IMR-90 (cell line): ENCODE measurements around the gene MTFR1L. TPM values are rescaled to one million over a fixed set of nuclear protein-coding genes. Genes with fewer than 3 reads are reported as not detected.

Source experiments
- ATAC-seq: fragments of 200-7000 bp; cut with Tn5 transposase; 2 replicates; pipeline ENCODE4 v1.9.1; 2020; ENCODE audit warnings: low read depth, mild to moderate bottlenecking, moderate library complexity
- BruUV-seq: library from RNA; stranded (reverse); fragments of 400-500 nt; replicated peaks from 2 replicates; lab custom pipeline; 2021; lab: Mats Ljungman, UMichigan
- CTCF ChIA-PET: fragments of 300-600 bp; formaldehyde crosslinking; extraction: SDS; loops from one replicate; lab custom pipeline; 2021; ENCODE audit warnings: antibody characterized with exemption; lab: Yijun Ruan, JAX
- POLR2A ChIA-PET: fragments of 300-600 bp; sonication (Branson Sonifier 250); formaldehyde crosslinking; loops from one replicate; lab custom pipeline; 2022; ENCODE audit warnings: antibody characterized with exemption; ENCODE audit not compliant: unreplicated experiment; lab: Charles Lee
- DNase-seq: peaks from one replicate; pipeline ENCODE4 v3.0.0; 2013
- H2AFZ ChIP-seq: replicated peaks from 2 replicates; pipeline ENCODE3; 2013; ENCODE audit warnings: low read length, mild to moderate bottlenecking; ENCODE audit not compliant: poor library complexity
- H2AK5ac ChIP-seq: 2 replicates; pipeline ENCODE4 v1.6.1; 2013; ENCODE audit warnings: low read depth, low read length, inconsistent platforms
- H2AK9ac ChIP-seq: replicated peaks from 2 replicates; pipeline ENCODE3; 2013; ENCODE audit warnings: mild to moderate bottlenecking, low read depth, low read length, moderate library complexity; ENCODE audit not compliant: poor library complexity
- H2BK120ac ChIP-seq: 2 replicates; pipeline ENCODE4 v1.6.1; 2013; ENCODE audit warnings: low read depth, low read length, inconsistent platforms
- H2BK15ac ChIP-seq: 3 replicates; pipeline ENCODE4 v1.6.1; 2013; ENCODE audit warnings: low read depth, low read length, inconsistent platforms
- H2BK20ac ChIP-seq: 2 replicates; pipeline ENCODE4 v1.6.1; 2013; ENCODE audit warnings: low read depth, mild to moderate bottlenecking, inconsistent platforms, low read length, moderate library complexity
- H2BK5ac ChIP-seq: 2 replicates; pipeline ENCODE4 v1.6.1; 2013; ENCODE audit warnings: mild to moderate bottlenecking, low read depth, low read length, inconsistent platforms; ENCODE audit not compliant: poor library complexity, severe bottlenecking
- H3K14ac ChIP-seq: replicated peaks from 2 replicates; pipeline ENCODE4 v1.6.1; 2013; ENCODE audit warnings: low read depth, low read length, inconsistent platforms
- H3K18ac ChIP-seq: 2 replicates; pipeline ENCODE4 v1.6.1; 2013; ENCODE audit warnings: low read depth, low read length, control low read depth
- H3K23ac ChIP-seq: 2 replicates; pipeline ENCODE4 v1.6.1; 2013; ENCODE audit warnings: low read depth, low read length, inconsistent platforms
- H3K27ac ChIP-seq: 2 replicates; pipeline ENCODE4 v1.5.1; 2013; ENCODE audit warnings: mild to moderate bottlenecking, control low read depth, low read length; ENCODE audit not compliant: insufficient read depth
- H3K27me3 ChIP-seq: 2 replicates; pipeline ENCODE4 v1.6.1; 2013; ENCODE audit warnings: low read length; ENCODE audit not compliant: control insufficient read depth, insufficient read depth
- H3K36me3 ChIP-seq: 2 replicates; pipeline ENCODE4 v1.6.1; 2013; ENCODE audit warnings: low read length, mixed read lengths; ENCODE audit not compliant: control insufficient read depth, insufficient read depth
- H3K4ac ChIP-seq: 2 replicates; pipeline ENCODE4 v1.6.1; 2013; ENCODE audit warnings: low read depth, low read length, inconsistent platforms
- H3K4me1 ChIP-seq: 2 replicates; pipeline ENCODE4 v1.6.1; 2013; ENCODE audit warnings: low read length, mixed read lengths; ENCODE audit not compliant: control insufficient read depth, insufficient read depth
- H3K4me2 ChIP-seq: 2 replicates; pipeline ENCODE4 v1.6.1; 2013; ENCODE audit warnings: low read depth, mild to moderate bottlenecking, control low read depth, low read length, moderate library complexity
- H3K4me3 ChIP-seq: 2 replicates; pipeline ENCODE4 v1.5.1; 2013; ENCODE audit warnings: low read depth, mild to moderate bottlenecking, control low read depth, low read length, moderate library complexity; ENCODE audit not compliant: insufficient read depth
- H3K56ac ChIP-seq: 2 replicates; pipeline ENCODE4 v1.6.1; 2013; ENCODE audit warnings: low read length, inconsistent platforms; ENCODE audit not compliant: insufficient read depth; ENCODE audit errors: extremely low read depth
- H3K79me1 ChIP-seq, 2 experiments: 2 replicates each; pipeline ENCODE4 v1.6.1; 2013; ENCODE audit warnings: low read length in 2 of 2, inconsistent platforms in 1 of 2, low read depth in 1 of 2
- H3K9ac ChIP-seq: 2 replicates; pipeline ENCODE4 v1.6.1; 2013; ENCODE audit warnings: low read depth, low read length, control low read depth
- H3K9me1 ChIP-seq: 2 replicates; pipeline ENCODE4 v1.6.1; 2013; ENCODE audit warnings: low read length, inconsistent platforms; ENCODE audit not compliant: insufficient read depth
- H3K9me3 ChIP-seq: 2 replicates; pipeline ENCODE4 v1.6.1; 2013; ENCODE audit warnings: low read length; ENCODE audit not compliant: control insufficient read depth, insufficient read depth
- H4K20me1 ChIP-seq: 2 replicates; pipeline ENCODE4 v1.6.1; 2013; ENCODE audit warnings: low read length, inconsistent platforms; ENCODE audit not compliant: insufficient read depth
- H4K5ac ChIP-seq: 2 replicates; pipeline ENCODE4 v1.6.1; 2013; ENCODE audit warnings: mild to moderate bottlenecking, low read depth, low read length, control low read depth
- H4K8ac ChIP-seq, 2 experiments: 2 replicates each; pipeline ENCODE4 v1.6.1; 2013; ENCODE audit warnings: low read depth in 2 of 2, low read length in 2 of 2, control low read depth in 1 of 2, inconsistent platforms in 1 of 2
- H4K91ac ChIP-seq: 2 replicates; pipeline ENCODE4 v1.6.1; 2013; ENCODE audit warnings: low read depth, low read length, inconsistent platforms; ENCODE audit not compliant: insufficient read depth
- BHLHE40 ChIP-seq: fragments of 150-350 bp; IDR thresholded peaks from 2 replicates; pipeline ENCODE4 v1.6.1; 2016; ENCODE audit warnings: mild to moderate bottlenecking, low read depth, low read length
- CEBPB ChIP-seq: IDR thresholded peaks from 2 replicates; pipeline ENCODE4 v1.6.1; 2012; ENCODE audit warnings: low read depth, low read length, improper control_type of control experiment
- CHD1 ChIP-seq: IDR thresholded peaks from 2 replicates; pipeline ENCODE4 v1.6.1; 2012; ENCODE audit warnings: low read depth, low read length, improper control_type of control experiment
- CTCF ChIP-seq: conservative IDR thresholded peaks from 2 replicates; pipeline ENCODE4 v1.5.1; 2012; ENCODE audit warnings: mild to moderate bottlenecking, low read depth, low read length, improper control_type of control experiment
- ELK1 ChIP-seq: fragments of 150-350 bp; IDR thresholded peaks from 2 replicates; pipeline ENCODE4 v1.6.1; 2016; ENCODE audit warnings: low read depth, mild to moderate bottlenecking, low read length, moderate library complexity, borderline replicate concordance
- FOS ChIP-seq: fragments of 150-350 bp; IDR thresholded peaks from 2 replicates; pipeline ENCODE4 v1.6.1; 2016; ENCODE audit warnings: low read depth, low read length
- MAFK ChIP-seq: IDR thresholded peaks from 2 replicates; pipeline ENCODE4 v1.6.1; 2012; ENCODE audit warnings: low read depth, low read length, improper control_type of control experiment
- MAZ ChIP-seq: IDR thresholded peaks from 2 replicates; pipeline ENCODE4 v1.6.1; 2012; ENCODE audit warnings: low read depth, mild to moderate bottlenecking, low read length, improper control_type of control experiment, moderate library complexity, borderline replicate concordance
- MXI1 ChIP-seq: IDR thresholded peaks from 2 replicates; pipeline ENCODE4 v1.6.1; 2012; ENCODE audit warnings: low read depth, mild to moderate bottlenecking, low read length, moderate library complexity, borderline replicate concordance
- NFE2L2 ChIP-seq: fragments of 150-350 bp; IDR thresholded peaks from 2 replicates; pipeline ENCODE4 v1.6.1; 2016; ENCODE audit warnings: low read depth, mild to moderate bottlenecking, low read length
- POLR2A ChIP-seq: IDR thresholded peaks from 2 replicates; pipeline ENCODE4 v1.6.1; 2012; ENCODE audit warnings: mild to moderate bottlenecking, low read depth, low read length
- RAD21 ChIP-seq: IDR thresholded peaks from 2 replicates; pipeline ENCODE4 v1.6.1; 2012; ENCODE audit warnings: low read length, improper control_type of control experiment
- RCOR1 ChIP-seq: IDR thresholded peaks from 2 replicates; pipeline ENCODE4 v1.6.1; 2012; ENCODE audit warnings: mild to moderate bottlenecking, low read length, improper control_type of control experiment; ENCODE audit not compliant: insufficient replicate concordance
- RFX5 ChIP-seq: IDR thresholded peaks from 2 replicates; pipeline ENCODE4 v1.8.0; 2012; ENCODE audit warnings: low read depth, mild to moderate bottlenecking, low read length, moderate library complexity
- SMC3 ChIP-seq: fragments of 150-350 bp; IDR thresholded peaks from 2 replicates; pipeline ENCODE4 v1.6.1; 2016; ENCODE audit warnings: low read depth, mild to moderate bottlenecking, antibody characterized with exemption, low read length, moderate library complexity
- USF2 ChIP-seq: fragments of 150-350 bp; IDR thresholded peaks from 2 replicates; pipeline ENCODE4 v1.6.1; 2017; ENCODE audit warnings: mild to moderate bottlenecking, antibody characterized with exemption, low read length, low read depth
- WGBS, 2 experiments: methylation state at CpG; one replicate each; pipeline versions ENCODE4 v1.1.5 to v1.1.7; 2013; ENCODE audit warnings: missing lambda C conversion rate in 2 of 2; ENCODE audit not compliant: insufficient read length in 1 of 2; ENCODE audit errors: extremely low coverage in 2 of 2; 5-methylcytosine and 5-hydroxymethylcytosine counted together
- dilution Hi-C: fragments of 300-500 bp; cut with HindIII; formaldehyde crosslinking; loops from one replicate; pipeline ENCODE4 v1.14.3; 2018; ENCODE audit warnings: low sequenced_read_pairs; ENCODE audit not compliant: unreplicated experiment
- in situ Hi-C: fragments of 300-500 bp; cut with MboI; formaldehyde crosslinking; loops from 3 replicates; pipeline ENCODE4 v1.14.3; 2019; ENCODE audit warnings: low sequenced_read_pairs, inconsistent platforms, mixed read lengths
- intact Hi-C: fragments of 100-400 bp; cut with micrococcal nuclease; formaldehyde crosslinking; loops from 2 replicates; pipeline ENCODE4 v1.10.0; 2022
- polyA plus RNA-seq, 3 experiments: library from polyadenylated mRNA; depleted of rRNA; stranded (reverse); fragments of >200 nt; gene quantifications; 2 replicates each; pipeline ENCODE4 v1.2.3, GENCODE V29; 2012; ENCODE audit warnings: low replicate concordance in 1 of 3
- total RNA-seq: library from RNA; depleted of rRNA; stranded (reverse); fragments of >200 nt; gene quantifications from 2 replicates; pipeline ENCODE4 v1.2.3, GENCODE V29; 2012

The MTFR1L gene
- total and polyA plus RNA-seq, 2 of the 4 experiments (the other 2 are of a cell fraction) = 69.1 to 69.7 TPM

GRCh38 chr1:25821630-25822091, 1.9 kb downstream of the MTFR1L start:
- H3K4me1 ChIP-seq = peaks cover 16% of the 10 kb centered on the region
- H3K4me3 ChIP-seq = no peak overlapping the region
- H2BK120ac ChIP-seq = no peak overlapping the region
- H3K9me1 ChIP-seq = peaks cover 18% of the 10 kb centered on the region
- H4K5ac ChIP-seq = no peak overlapping the region
- H4K8ac ChIP-seq = no peak overlapping the region
- H3K23ac ChIP-seq = peak overlapping the region; percentile 69; the same call in 1 of the 2 replicates
- peak overlapping the region; percentile 3 for H2AK9ac ChIP-seq
- no peak for TF ChIP-seq MXI1
- no peak for TF ChIP-seq POLR2A
- no peak for TF ChIP-seq CTCF
- TF ChIP-seq NFE2L2 = no peak
- no peak for TF ChIP-seq RAD21
- TF ChIP-seq USF2 = no peak
- no peak for TF ChIP-seq BHLHE40
- no peak for TF ChIP-seq CHD1
- TF ChIP-seq SMC3 = no peak
- TF ChIP-seq RCOR1 = no peak
- no peak for TF ChIP-seq FOS
- no peak for TF ChIP-seq RFX5
- no peak for TF ChIP-seq MAFK
- TF ChIP-seq ELK1 = no peak
- TF ChIP-seq CEBPB = no peak
- no peak for TF ChIP-seq MAZ
- ChIA-PET CTCF (interaction anchor here (0.9 kb wide), 1 partner anchor 15 kb away, joined by 4 read pairs; no protein-coding TSS in a partner anchor), POLR2A (no interaction called here)
- peaks cover 24% of the 10 kb centered on the region; the same call in 1 of the 2 replicates for H4K20me1 ChIP-seq
- H2BK20ac ChIP-seq = no peak overlapping the region
- 75% methylated on average over 1 of the region's 5 CpGs; no CpG with 5 or more reads in 1 of the 2 experiments for WGBS, 2 experiments
- no peak overlapping the region for H3K18ac ChIP-seq
- H2AK5ac ChIP-seq = no peak overlapping the region
- H3K4ac ChIP-seq = no peak overlapping the region
- no peaks in the 10 kb centered on the region for H3K27me3 ChIP-seq
- no peak overlapping the region for H3K27ac ChIP-seq
- H3K4me2 ChIP-seq = peak overlapping the region; percentile 89; the same call in 1 of the 2 replicates
- intact Hi-C loops (loop anchor here (5.0 kb wide), 1 partner anchor 76 kb away; no protein-coding TSS in a partner anchor), in situ Hi-C loops (loop anchor here (10.0 to 25.0 kb wide), 3 partner anchors 173 to 584 kb away; partner anchors contain the start of genes PAFAH2, RHCE, RSRP1 and SYF2), dilution Hi-C loops (no loop called here)
- no peak overlapping the region for H2BK15ac ChIP-seq
- peak; percentile 62 for DNase-seq
- no peak overlapping the region for H3K14ac ChIP-seq
- no peak overlapping the region for H3K56ac ChIP-seq
- no peak overlapping the region for H4K91ac ChIP-seq
- peaks cover 34 to 84% of the 10 kb centered on the region in 2 experiments for H3K79me1 ChIP-seq
- no TSS peak for BruUV-seq
- no peaks in the 10 kb centered on the region for H3K9me3 ChIP-seq
- H3K36me3 ChIP-seq = peaks cover 14% of the 10 kb centered on the region; the same call in 1 of the 2 replicates
- no peak overlapping the region for H2AFZ ChIP-seq
- H2BK5ac ChIP-seq = no peak overlapping the region
- peak overlapping the region; percentile 92; the same call in 1 of the 2 replicates for H3K9ac ChIP-seq
- no peak for ATAC-seq
